ENCODE data around the gene USO1.

The USO1 gene

GRCh38 chr4:75777589-75777988, 53.2 kb downstream of the USO1 start:
- H4K20me1 ChIP-seq (ENCODE audit: insufficient read depth): no peaks in the 10 kb centered on the region
- H3K36me3 ChIP-seq (ENCODE audit: insufficient read depth): peaks cover 8% of the 10 kb centered on the region; the same call in 1 of the 2 replicates
- H3K27ac ChIP-seq: no peak overlapping the region
- H3K4me3 ChIP-seq (IDR thresholded peaks at IDR 0.05; ENCODE audit: insufficient read depth, low read depth, low read length): no peak overlapping the region
- no peak overlapping the region for H3K9ac ChIP-seq
- H3K79me2 ChIP-seq (ENCODE audit: insufficient read depth, low read depth): no peaks in the 10 kb centered on the region
- H2AFZ ChIP-seq (ENCODE audit: low read depth): no peak overlapping the region
- H3K4me2 ChIP-seq: no peak overlapping the region
- TF ChIP-seq, protein P1, sequence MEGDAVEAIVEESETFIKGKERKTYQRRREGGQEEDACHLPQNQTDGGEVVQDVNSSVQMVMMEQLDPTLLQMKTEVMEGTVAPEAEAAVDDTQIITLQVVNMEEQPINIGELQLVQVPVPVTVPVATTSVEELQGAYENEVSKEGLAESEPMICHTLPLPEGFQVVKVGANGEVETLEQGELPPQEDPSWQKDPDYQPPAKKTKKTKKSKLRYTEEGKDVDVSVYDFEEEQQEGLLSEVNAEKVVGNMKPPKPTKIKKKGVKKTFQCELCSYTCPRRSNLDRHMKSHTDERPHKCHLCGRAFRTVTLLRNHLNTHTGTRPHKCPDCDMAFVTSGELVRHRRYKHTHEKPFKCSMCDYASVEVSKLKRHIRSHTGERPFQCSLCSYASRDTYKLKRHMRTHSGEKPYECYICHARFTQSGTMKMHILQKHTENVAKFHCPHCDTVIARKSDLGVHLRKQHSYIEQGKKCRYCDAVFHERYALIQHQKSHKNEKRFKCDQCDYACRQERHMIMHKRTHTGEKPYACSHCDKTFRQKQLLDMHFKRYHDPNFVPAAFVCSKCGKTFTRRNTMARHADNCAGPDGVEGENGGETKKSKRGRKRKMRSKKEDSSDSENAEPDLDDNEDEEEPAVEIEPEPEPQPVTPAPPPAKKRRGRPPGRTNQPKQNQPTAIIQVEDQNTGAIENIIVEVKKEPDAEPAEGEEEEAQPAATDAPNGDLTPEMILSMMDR (conservative IDR thresholded peaks at IDR 0.05; ENCODE audit: low read depth, low read length): no peak
- no peaks in the 10 kb centered on the region for H3K27me3 ChIP-seq (ENCODE audit: insufficient read depth, low read depth)
- peaks cover 21% of the 10 kb centered on the region for H3K4me1 ChIP-seq (ENCODE audit: low read depth, poor library complexity, severe bottlenecking)

GRCh38 chr4:75779105-75779757, 54.9 kb downstream of the USO1 start:
- peaks cover 8% of the 10 kb centered on the region; the same call in 1 of the 2 replicates for H3K36me3 ChIP-seq (ENCODE audit: insufficient read depth)
- peaks cover 21% of the 10 kb centered on the region for H3K4me1 ChIP-seq (ENCODE audit: low read depth, poor library complexity, severe bottlenecking)
- H3K79me2 ChIP-seq (ENCODE audit: insufficient read depth, low read depth): no peaks in the 10 kb centered on the region
- no peak overlapping the region for H3K4me3 ChIP-seq (IDR thresholded peaks at IDR 0.05; ENCODE audit: insufficient read depth, low read depth, low read length)
- H3K27me3 ChIP-seq (ENCODE audit: insufficient read depth, low read depth): no peaks in the 10 kb centered on the region
- H3K4me2 ChIP-seq: peak overlapping the region; percentile 19
- H4K20me1 ChIP-seq (ENCODE audit: insufficient read depth): no peaks in the 10 kb centered on the region
- no peak overlapping the region for H2AFZ ChIP-seq (ENCODE audit: low read depth)
- peak overlapping the region; percentile 3; the same call in 1 of the 2 replicates for H3K27ac ChIP-seq
- TF ChIP-seq, protein P1 (conservative IDR thresholded peaks at IDR 0.05; ENCODE audit: low read depth, low read length): no peak
- no peak overlapping the region for H3K9ac ChIP-seq

- Histone ChIP-seq H2AFZ (ENCODE audit: low read depth) (no peak overlapping the region), H3K4me3 (IDR thresholded peaks at IDR 0.05; ENCODE audit: insufficient read depth, low read depth, low read length) (no peak overlapping the region), H3K9ac (no peak overlapping the region), H3K27ac (no peak overlapping the region), H3K4me1 (ENCODE audit: low read depth, poor library complexity, severe bottlenecking) (peaks cover 21% of the 10 kb centered on the region), H4K20me1 (ENCODE audit: insufficient read depth) (no peaks in the 10 kb centered on the region), H3K79me2 (ENCODE audit: insufficient read depth, low read depth) (no peaks in the 10 kb centered on the region), H3K4me2 (no peak overlapping the region), H3K36me3 (ENCODE audit: insufficient read depth) (0 out of 2 replicates have a peak, but pooled peaks cover 8% of the 10 kb centered on the region), H3K27me3 (ENCODE audit: insufficient read depth, low read depth) (no peaks in the 10 kb centered on the region)
- TF ChIP-seq, protein P1 (conservative IDR thresholded peaks at IDR 0.05; ENCODE audit: low read depth, low read length): no peak
These were observed 56.9 kb downstream of the USO1 start for GRCh38 chr4:75781305-75781704.

GRCh38 chr4:75786526-75786925, 62.1 kb downstream of the USO1 start:
- Histone ChIP-seq H3K36me3 (ENCODE audit: insufficient read depth) (0 out of 2 replicates have a peak, but pooled peaks cover 7% of the 10 kb centered on the region), H3K4me2 (no peak overlapping the region), H3K27me3 (ENCODE audit: insufficient read depth, low read depth) (no peaks in the 10 kb centered on the region)

More at GRCh38 chr4:75786526-75786925, 62.1 kb downstream of the USO1 start:
- TF ChIP-seq, protein P1 (conservative IDR thresholded peaks at IDR 0.05; ENCODE audit: low read depth, low read length): no peak
- no peak overlapping the region for H3K4me3 ChIP-seq (IDR thresholded peaks at IDR 0.05; ENCODE audit: insufficient read depth, low read depth, low read length)
- no peak overlapping the region for H2AFZ ChIP-seq (ENCODE audit: low read depth)
- H3K4me1 ChIP-seq (ENCODE audit: low read depth, poor library complexity, severe bottlenecking): no peaks in the 10 kb centered on the region
- H4K20me1 ChIP-seq (ENCODE audit: insufficient read depth): no peaks in the 10 kb centered on the region
- no peak overlapping the region for H3K9ac ChIP-seq
- no peaks in the 10 kb centered on the region for H3K79me2 ChIP-seq (ENCODE audit: insufficient read depth, low read depth)
- no peak overlapping the region for H3K27ac ChIP-seq

All from KMS-11 (cell line).